Stomach (tissue), 9 donors: ENCODE results near the gene CDC73. TPM values are rescaled to one million over a fixed set of nuclear protein-coding genes. Genes with fewer than 3 reads are reported as not detected.
A peak's percentile ranks its signal among the peaks of the same experiment; 100 is the strongest.

ENCODE experiments used
- DNase-seq, 2 donors: peaks; one replicate each; pipeline versions ENCODE4 v3.0.0 to v3.0.0-alpha.2; 2013 to 2019
- H3K27ac ChIP-seq, 5 donors: fragments of 200-600 bp in 4 of 5; sonication (generic) in 4 of 5; one replicate each; pipeline ENCODE4 v1.5.1; 2013 to 2019; ENCODE audit warnings: mild to moderate bottlenecking in 1 of 5, moderate library complexity in 1 of 5
- H3K27me3 ChIP-seq, 3 donors: fragments of 200-600 bp; sonication (generic); one replicate each; pipeline ENCODE4 v1.5.1; 2017 to 2019; ENCODE audit warnings: mixed run types in 1 of 3
- H3K36me3 ChIP-seq, 4 donors: fragments of 200-600 bp; sonication (generic); 1 replicate in 3 of 4; 2 replicates in 1 of 4; pipeline ENCODE4 v1.5.1; 2016 to 2019
- H3K4me1 ChIP-seq, 4 donors: fragments of 200-600 bp; sonication (generic); one replicate each; pipeline ENCODE4 v1.5.1; 2016 to 2019
- H3K4me3 ChIP-seq, 4 donors: fragments of 200-600 bp; sonication (generic) in 3 of 4; one replicate each; pipeline ENCODE4 v1.5.1; 2016 to 2019; ENCODE audit warnings: mild to moderate bottlenecking in 1 of 4
- H3K9me3 ChIP-seq, 4 donors: fragments of 200-600 bp; sonication (generic); one replicate each; pipeline ENCODE4 v1.5.1; 2016 to 2019
- EP300 ChIP-seq: sonication (generic); formaldehyde crosslinking; IDR thresholded peaks from one replicate; pipeline ENCODE4 v1.6.1; 2017; ENCODE audit warnings: antibody characterized with exemption
- POLR2A ChIP-seq, 4 donors: fragments of 450-650 bp; IDR thresholded peaks; one replicate each; pipeline ENCODE4 v1.6.1; 2016; ENCODE audit warnings: antibody characterized with exemption in 4 of 4, control low read depth in 2 of 4, mild to moderate bottlenecking in 1 of 4, moderate library complexity in 1 of 4
- POLR2AphosphoS5 ChIP-seq, 3 donors: sonication (generic); formaldehyde crosslinking; IDR thresholded peaks; one replicate each; pipeline ENCODE4 v1.6.1; 2016; ENCODE audit warnings: antibody characterized with exemption in 3 of 3
- WGBS, 5 donors: extraction: QIAGEN DNeasy Blood & Tissue Kit in 3 of 5; methylation state at CpG; one replicate each; pipeline versions ENCODE4 v1.1.5 to v1.1.7; 2013 to 2018; 5-methylcytosine and 5-hydroxymethylcytosine counted together
- intact Hi-C: fragments of 100-400 bp; cut with DNase I; formaldehyde crosslinking; loops from one replicate; pipeline ENCODE4 v1.15.1; 2023; ENCODE audit warnings: low total_unique reads
- polyA plus RNA-seq, 3 donors: library from polyadenylated mRNA; stranded (reverse); fragments of 200-250 nt; gene quantifications; one replicate each; pipeline ENCODE4 v1.2.3, GENCODE V29; 2013
- total RNA-seq, 5 donors: library from RNA; depleted of rRNA; stranded (reverse); fragments of >200 nt; gene quantifications; one replicate each; pipeline versions ENCODE4 v1.1.0 to v1.2.3, GENCODE V29; 2014 to 2016
- TF ChIP-seq, protein P1 (sequence below), 7 experiments: fragments of 450-650 bp in 4 of 7; fragments of 200-600 bp in 3 of 7; sonication (generic) in 3 of 7; IDR thresholded peaks; one replicate each; pipeline ENCODE4 v1.5.1; 2016 to 2019; ENCODE audit warnings: antibody characterized with exemption in 7 of 7, control low read depth in 2 of 7, mild to moderate bottlenecking in 1 of 7
- donor health status: healthy with polysubstance abuse.
- donor health status: Bipolar disorder and iron deficiency.
- donor health status: healthy.

The CDC73 gene
- total and polyA plus RNA-seq, 8 donors, result 6.7 to 75.9 (median 20.1) TPM

DNA sequence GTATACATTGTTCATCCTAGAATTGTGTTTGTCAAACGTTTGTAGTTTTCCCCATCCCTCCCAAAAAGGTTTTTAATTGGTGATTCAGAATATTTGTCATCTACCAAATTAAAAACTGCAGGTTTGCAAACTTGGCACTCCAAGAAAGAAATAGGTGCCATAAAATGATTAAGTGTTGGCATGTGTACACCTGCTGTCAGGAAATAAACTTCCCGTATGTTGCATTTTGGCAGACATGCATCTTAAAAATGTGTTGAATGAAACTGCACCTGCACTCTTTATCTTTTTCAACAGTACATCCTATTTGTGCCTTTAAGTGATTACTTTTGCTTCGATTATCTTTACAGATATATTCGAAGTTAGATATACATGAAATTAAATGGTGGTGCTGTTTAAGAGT is 57.3 kb downstream of the CDC73 start:
- Histone ChIP-seq H3K4me1 (peaks cover 0 to 66% (median 28%) of the 10 kb centered on the region in 4 donors), H3K36me3 (no peaks in the 10 kb centered on the region), H3K4me3 (no peak overlapping the region), H3K9me3 (no peaks in the 10 kb centered on the region), H3K27me3 (no peaks in the 10 kb centered on the region), H3K27ac (no peak overlapping the region)
- TF ChIP-seq, protein P1, sequence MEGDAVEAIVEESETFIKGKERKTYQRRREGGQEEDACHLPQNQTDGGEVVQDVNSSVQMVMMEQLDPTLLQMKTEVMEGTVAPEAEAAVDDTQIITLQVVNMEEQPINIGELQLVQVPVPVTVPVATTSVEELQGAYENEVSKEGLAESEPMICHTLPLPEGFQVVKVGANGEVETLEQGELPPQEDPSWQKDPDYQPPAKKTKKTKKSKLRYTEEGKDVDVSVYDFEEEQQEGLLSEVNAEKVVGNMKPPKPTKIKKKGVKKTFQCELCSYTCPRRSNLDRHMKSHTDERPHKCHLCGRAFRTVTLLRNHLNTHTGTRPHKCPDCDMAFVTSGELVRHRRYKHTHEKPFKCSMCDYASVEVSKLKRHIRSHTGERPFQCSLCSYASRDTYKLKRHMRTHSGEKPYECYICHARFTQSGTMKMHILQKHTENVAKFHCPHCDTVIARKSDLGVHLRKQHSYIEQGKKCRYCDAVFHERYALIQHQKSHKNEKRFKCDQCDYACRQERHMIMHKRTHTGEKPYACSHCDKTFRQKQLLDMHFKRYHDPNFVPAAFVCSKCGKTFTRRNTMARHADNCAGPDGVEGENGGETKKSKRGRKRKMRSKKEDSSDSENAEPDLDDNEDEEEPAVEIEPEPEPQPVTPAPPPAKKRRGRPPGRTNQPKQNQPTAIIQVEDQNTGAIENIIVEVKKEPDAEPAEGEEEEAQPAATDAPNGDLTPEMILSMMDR (IDR thresholded peaks at IDR 0.05), result no peak
- TF ChIP-seq POLR2A (IDR thresholded peaks at IDR 0.05) (no peak), POLR2AphosphoS5 (IDR thresholded peaks at IDR 0.05) (no peak), EP300 (no peak)
- no peak for DNase-seq
- intact Hi-C loops, result no loop called here
- 23 to 38% (median 29%) methylated on average over 4 of the region's 4 CpGs for WGBS, 5 donors

DNA sequence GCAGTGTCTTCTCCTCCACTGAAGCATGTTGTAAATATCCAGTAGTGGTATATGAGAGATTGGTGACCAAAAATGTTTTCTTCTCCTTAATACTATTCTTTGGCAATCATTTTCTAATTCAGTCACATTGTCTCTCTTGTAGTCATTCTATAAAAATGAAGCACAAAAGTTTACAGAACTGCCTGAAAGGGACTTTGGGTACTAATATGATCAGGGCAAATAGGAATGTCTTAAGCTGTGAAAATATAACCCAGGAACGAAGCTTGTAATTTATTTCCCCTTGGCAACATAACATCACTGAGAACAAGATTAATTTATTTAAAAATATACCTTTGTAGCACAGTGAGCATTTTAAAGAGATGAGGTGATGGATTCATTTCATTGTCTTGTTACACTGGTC is 59.7 kb downstream of the CDC73 start:
- TF ChIP-seq POLR2AphosphoS5 (IDR thresholded peaks at IDR 0.05), result no peak
- Histone ChIP-seq H3K36me3 (no peaks in the 10 kb centered on the region), H3K4me1 (peaks cover 3 to 80% (median 36%) of the 10 kb centered on the region in 4 donors), H3K27me3 (no peaks in the 10 kb centered on the region), H3K4me3 (no peak overlapping the region), H3K27ac (peak overlapping the region in 1 of 5 donors; percentile 29), H3K9me3 (no peaks in the 10 kb centered on the region)
- DNase-seq, result no peak
- intact Hi-C loops, result no loop called here
- 49 to 66% (median 61%) methylated on average over 1 of the region's 1 CpG for WGBS, 5 donors

DNA sequence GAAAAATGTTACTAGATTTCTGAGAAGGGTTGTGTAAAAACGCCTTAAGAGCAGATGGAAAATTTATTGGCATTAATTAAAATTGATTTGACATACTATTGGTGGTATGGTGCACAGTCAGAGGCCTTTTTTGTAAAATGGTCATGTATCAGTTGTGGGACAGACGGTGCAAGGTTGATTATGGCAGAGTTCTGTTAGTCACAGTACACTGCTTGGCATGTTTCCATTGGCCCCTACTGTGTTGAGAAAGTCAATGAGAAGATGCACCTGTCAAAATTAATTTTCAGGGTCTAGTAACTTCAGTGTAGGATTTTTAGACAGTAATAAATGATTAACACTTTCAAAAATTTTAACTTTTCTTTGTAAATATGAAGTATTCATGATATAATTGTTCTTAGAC is 60.2 kb downstream of the CDC73 start:
- H3K9me3 ChIP-seq, result no peaks in the 10 kb centered on the region
- H3K36me3 ChIP-seq, result no peaks in the 10 kb centered on the region
- TF ChIP-seq POLR2AphosphoS5 (IDR thresholded peaks at IDR 0.05) (no peak), EP300 (no peak), POLR2A (IDR thresholded peaks at IDR 0.05) (no peak)
- TF ChIP-seq, protein P1 (IDR thresholded peaks at IDR 0.05), result no peak
- WGBS, 5 donors, result 60 to 91% (median 76%) methylated on average over 2 of the region's 2 CpGs
- H3K27ac ChIP-seq, result no peak overlapping the region
- no peak for DNase-seq
- peaks cover 3 to 81% (median 37%) of the 10 kb centered on the region in 4 donors for H3K4me1 ChIP-seq
- no peaks in the 10 kb centered on the region for H3K27me3 ChIP-seq
- intact Hi-C loops, result no loop called here
- no peak overlapping the region for H3K4me3 ChIP-seq

DNA sequence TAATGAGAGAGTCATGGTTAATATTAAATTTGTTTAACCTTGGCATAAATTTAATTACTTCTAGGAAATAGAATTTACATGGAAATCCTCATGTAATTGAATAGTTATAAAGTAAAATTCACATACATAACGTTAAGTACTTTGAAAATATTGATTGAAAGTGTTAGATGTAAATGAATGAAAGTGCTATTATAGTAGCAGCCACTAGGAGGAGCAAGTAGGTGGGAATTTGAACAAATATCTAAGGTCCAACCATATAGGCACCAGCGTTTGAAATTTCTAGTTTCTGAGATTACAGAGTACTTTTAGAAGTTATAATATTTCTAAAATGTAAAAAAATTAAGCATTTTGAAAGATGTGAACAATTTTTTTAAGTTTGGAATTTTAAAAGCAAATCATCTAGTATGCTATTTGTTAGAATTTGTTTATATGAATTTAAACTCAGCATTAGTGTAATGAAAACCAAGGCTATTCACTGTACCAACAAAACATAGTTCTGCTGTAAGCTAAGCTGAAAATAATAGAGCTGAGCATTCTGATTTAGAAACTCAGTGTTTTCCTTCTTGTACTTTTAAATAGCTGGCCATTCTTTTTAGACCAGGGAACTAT is 61.3 kb downstream of the CDC73 start:
- H3K27me3 ChIP-seq, result no peaks in the 10 kb centered on the region
- H3K4me1 ChIP-seq, result peaks cover 5 to 89% (median 44%) of the 10 kb centered on the region in 4 donors
- H3K9me3 ChIP-seq, result no peaks in the 10 kb centered on the region
- intact Hi-C loops, result no loop called here
- TF ChIP-seq POLR2A (IDR thresholded peaks at IDR 0.05), result no peak
- TF ChIP-seq, protein P1 (IDR thresholded peaks at IDR 0.05), result peak in 5 of 7 experiments; percentile 50 to 80 (median 60)
- peak overlapping the region in 1 of 5 donors; percentile 1 for H3K27ac ChIP-seq
- H3K4me3 ChIP-seq, result peak overlapping the region in 1 of 4 donors; percentile 14
- H3K36me3 ChIP-seq, result no peaks in the 10 kb centered on the region
- peak in 1 of 2 donors; percentile 82 for DNase-seq
- WGBS, 5 donors, result 0 to 2% (median 1%) methylated on average over 2 of the region's 2 CpGs

DNA sequence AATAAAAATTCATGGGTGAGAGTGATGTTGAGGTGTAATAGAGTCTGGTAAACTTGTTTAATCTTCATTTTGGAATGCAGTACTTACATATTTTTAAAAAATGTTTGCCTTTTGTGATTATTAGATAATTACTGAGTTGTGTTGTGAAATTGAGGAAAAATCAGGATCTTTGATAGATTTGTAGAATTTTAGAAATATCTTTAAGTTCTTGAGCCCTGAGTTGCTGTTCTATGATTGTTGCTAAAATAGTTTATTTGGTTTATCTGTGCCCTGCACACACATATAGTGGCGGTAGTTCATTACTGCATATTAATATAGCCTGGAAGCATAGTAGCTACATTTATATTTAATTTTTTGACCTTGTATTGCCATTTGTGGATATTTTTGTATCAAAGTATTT is 62.9 kb downstream of the CDC73 start:
- TF ChIP-seq, protein P1 (IDR thresholded peaks at IDR 0.05), result no peak
- TF ChIP-seq POLR2A (IDR thresholded peaks at IDR 0.05), result no peak
- no peak for TF ChIP-seq POLR2AphosphoS5 (IDR thresholded peaks at IDR 0.05)
- no peak for TF ChIP-seq EP300
- intact Hi-C loops, result no loop called here
- WGBS, 5 donors, result 48 to 80% (median 74%) methylated on average over 1 of the region's 1 CpG
- no peak for DNase-seq
- Histone ChIP-seq H3K9me3 (no peaks in the 10 kb centered on the region), H3K27ac (peak overlapping the region in 1 of 5 donors; percentile 68), H3K4me3 (peak overlapping the region; percentile 5 to 33 (median 24)), H3K27me3 (no peaks in the 10 kb centered on the region), H3K36me3 (no peaks in the 10 kb centered on the region), H3K4me1 (peaks cover 11 to 93% (median 48%) of the 10 kb centered on the region in 4 donors)
